MV-4-11 (cell line): ENCODE data around the gene SDR42E1.
A peak's percentile ranks its signal among the peaks of the same experiment; 100 is the strongest.
"Not testable (repeated sequence)": the region's sequence is repeated elsewhere in the genome, so short reads cannot be mapped to it uniquely, and the experiment has no call there.

Source experiments
- DNase-seq: peaks from one replicate; lab custom pipeline; 2025; lab: John Stamatoyannopoulos, UW

The SDR42E1 gene

GRCh38 chr16:82037666-82038065, 26.4 kb upstream of the SDR42E1 start:
- DNase-seq = no peak

GRCh38 chr16:82037251-82037650, 26.0 kb upstream of the SDR42E1 start:
- no peak for DNase-seq

GRCh38 chr16:82034981-82035612, 23.8 kb upstream of the SDR42E1 start, which contains the start of gene HSD17B2:
TSS of gene HSD17B2 (plus strand) at chr16:82035253. CDS start at chr16:82035425, 172 bp downstream.
- DNase-seq = no peak

- no peak for DNase-seq
Measured at GRCh38 chr16:82033683-82034300, 22.5 kb upstream of the SDR42E1 start.

- no peak for DNase-seq
Measured at GRCh38 chr16:82033006-82033405, 21.7 kb upstream of the SDR42E1 start.

GRCh38 chr16:82031116-82032084, 20.1 kb upstream of the SDR42E1 start:
- DNase-seq = peak; percentile 42

GRCh38 chr16:82027629-82028064, 16.4 kb upstream of the SDR42E1 start:
- DNase-seq = no peak

- DNase-seq = no peak
Measured at GRCh38 chr16:82024883-82025282, 13.6 kb upstream of the SDR42E1 start.

- DNase-seq = no peak
Measured at GRCh38 chr16:82024316-82024715, 13.0 kb upstream of the SDR42E1 start.

GRCh38 chr16:82023206-82023605, 11.9 kb upstream of the SDR42E1 start:
- DNase-seq = no peak

GRCh38 chr16:82020051-82020450, 8.8 kb upstream of the SDR42E1 start:
- DNase-seq = no peak

- no peak for DNase-seq
Measured at GRCh38 chr16:82019535-82019934, 8.3 kb upstream of the SDR42E1 start.

GRCh38 chr16:82017911-82018568, 6.8 kb upstream of the SDR42E1 start:
- DNase-seq = no peak

- DNase-seq = no peak
Measured at GRCh38 chr16:82016964-82017363, 5.7 kb upstream of the SDR42E1 start.

- peak; percentile 71 for DNase-seq
Measured at GRCh38 chr16:82016263-82016662, 5.0 kb upstream of the SDR42E1 start.

- peak; percentile 37 for DNase-seq
Measured at GRCh38 chr16:82013139-82013538, 1.9 kb upstream of the SDR42E1 start.

GRCh38 chr16:82010649-82011048, 621 bp downstream of the SDR42E1 start:
- no peak for DNase-seq

- not testable (repeated sequence) for DNase-seq
Measured at GRCh38 chr16:82009789-82010188, 1.5 kb downstream of the SDR42E1 start.

- no peak for DNase-seq
Measured at GRCh38 chr16:82008957-82009592, 2.2 kb downstream of the SDR42E1 start.

GRCh38 chr16:82007189-82007588, 4.1 kb downstream of the SDR42E1 start:
- DNase-seq = no peak

- DNase-seq = no peak
Measured at GRCh38 chr16:82006036-82006435, 5.2 kb downstream of the SDR42E1 start.
